GM21576 (cell line): ENCODE measurements around the gene VWC2.
"Not testable (repeated sequence)": the region's sequence is repeated elsewhere in the genome, so short reads cannot be mapped to it uniquely, and the experiment has no call there.

Experiments used
- ATAC-seq: cut with Tn5 transposase; IDR thresholded peaks from one replicate; pipeline ENCODE4 v1.9.1; 2021; ENCODE audit warnings: mild to moderate bottlenecking, moderate library complexity; ENCODE audit not compliant: unreplicated experiment

VWC2 gene

GRCh38 chr7:49848211-49848841 lies 74.9 kb downstream of the VWC2 start:
- no peak for ATAC-seq

DNA sequence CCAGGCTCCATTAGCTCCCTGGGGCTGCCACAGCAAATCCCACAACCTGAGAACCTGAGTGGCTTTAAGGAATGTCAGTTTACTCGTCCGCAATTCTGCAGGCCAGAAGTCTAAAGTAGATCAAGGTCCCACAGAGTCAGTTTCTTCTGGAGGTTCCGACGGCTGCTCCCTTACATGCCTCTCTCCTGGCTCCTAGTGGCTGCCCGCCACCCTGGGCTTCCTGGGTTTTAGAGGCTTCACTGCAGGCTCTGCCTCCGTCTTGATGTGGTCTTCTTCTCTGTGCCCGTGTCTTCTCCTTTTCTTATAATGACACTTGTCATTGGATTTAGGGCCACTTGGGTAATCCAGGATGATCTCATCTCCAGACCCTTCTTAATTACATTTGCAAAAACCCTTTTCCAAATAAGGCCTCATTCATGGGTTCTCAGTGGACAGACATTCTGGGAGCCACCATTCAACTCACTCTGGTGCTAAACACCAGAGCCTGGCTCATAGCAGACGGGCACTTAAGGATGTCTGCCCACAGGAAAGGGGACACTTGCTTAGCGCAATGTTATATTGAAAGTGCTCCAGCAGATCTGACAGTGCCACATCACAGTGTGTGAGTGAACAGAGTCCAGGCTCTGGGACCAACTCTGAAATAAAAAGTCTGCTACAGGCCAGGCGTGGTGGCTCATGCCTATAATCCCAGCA lies 77.6 kb downstream of the VWC2 start:
- ATAC-seq: no peak

GRCh38 chr7:49851614-49851934 lies 78.1 kb downstream of the VWC2 start:
- ATAC-seq: not testable (repeated sequence)

GRCh38 chr7:49852619-49853462 lies 79.4 kb downstream of the VWC2 start:
- ATAC-seq: peak; percentile 68

- no peak for ATAC-seq
Observed at GRCh38 chr7:49855281-49855980, 82.0 kb downstream of the VWC2 start.

GRCh38 chr7:49860293-49860692 lies 86.9 kb downstream of the VWC2 start:
- ATAC-seq: no peak

GRCh38 chr7:49866076-49866735 lies 92.8 kb downstream of the VWC2 start:
- ATAC-seq: no peak

DNA sequence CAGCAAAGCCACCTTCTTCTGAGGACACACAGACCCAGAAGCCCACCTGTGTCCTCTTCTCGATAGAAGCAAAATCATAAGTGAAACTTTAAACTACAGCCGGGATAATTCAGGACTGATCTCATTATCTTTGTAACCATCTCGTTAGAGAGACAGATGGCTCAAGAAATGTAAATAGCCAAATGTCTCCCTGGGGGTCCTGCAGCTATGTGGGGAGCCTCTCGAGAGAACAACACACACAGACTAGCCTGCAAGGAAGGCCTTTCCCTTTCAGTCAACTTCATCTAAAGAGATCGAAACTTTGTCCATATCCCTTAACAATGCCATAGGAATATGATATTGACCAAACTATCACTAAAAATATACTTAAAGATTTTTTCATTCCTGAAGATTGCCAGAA lies 93.5 kb downstream of the VWC2 start:
- ATAC-seq: no peak

DNA sequence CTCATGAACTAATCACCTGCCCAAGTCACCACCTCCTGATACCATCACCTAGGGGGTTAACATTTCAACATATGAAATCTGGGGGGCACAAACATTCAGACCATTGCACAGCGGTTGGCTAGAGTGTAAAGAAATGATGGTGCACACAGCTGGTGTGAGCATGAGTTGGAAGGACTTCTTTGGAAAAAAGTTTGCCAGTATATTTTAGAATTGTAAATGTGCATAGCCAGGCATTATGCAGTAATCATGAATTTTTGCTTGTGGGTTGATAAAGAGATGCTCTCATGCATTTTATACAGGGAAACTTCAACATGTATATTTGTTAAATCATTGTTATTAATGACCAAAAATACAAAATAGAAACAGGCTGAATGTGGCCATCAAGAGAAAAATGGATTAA lies 100.0 kb downstream of the VWC2 start:
- no peak for ATAC-seq

DNA sequence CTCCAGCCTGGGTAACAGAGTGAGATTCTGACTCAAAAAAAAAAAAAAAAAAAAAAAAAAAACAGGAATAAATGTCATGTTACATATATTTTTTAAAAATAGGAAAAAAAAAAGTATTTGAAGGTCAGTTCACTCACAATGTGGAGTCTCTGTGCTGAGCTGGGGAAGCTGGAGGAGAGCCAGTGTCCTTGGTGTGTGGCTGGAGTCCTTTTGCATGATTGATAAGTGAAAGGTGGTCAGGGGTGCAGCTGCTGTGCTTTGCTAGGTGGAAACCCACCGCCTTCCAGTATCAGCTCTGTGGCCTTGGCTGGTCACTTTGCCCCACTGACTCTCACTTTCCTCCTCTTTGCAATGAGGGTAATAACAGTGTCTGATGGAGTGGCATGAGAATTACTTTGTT lies 101.9 kb downstream of the VWC2 start:
- no peak for ATAC-seq

DNA sequence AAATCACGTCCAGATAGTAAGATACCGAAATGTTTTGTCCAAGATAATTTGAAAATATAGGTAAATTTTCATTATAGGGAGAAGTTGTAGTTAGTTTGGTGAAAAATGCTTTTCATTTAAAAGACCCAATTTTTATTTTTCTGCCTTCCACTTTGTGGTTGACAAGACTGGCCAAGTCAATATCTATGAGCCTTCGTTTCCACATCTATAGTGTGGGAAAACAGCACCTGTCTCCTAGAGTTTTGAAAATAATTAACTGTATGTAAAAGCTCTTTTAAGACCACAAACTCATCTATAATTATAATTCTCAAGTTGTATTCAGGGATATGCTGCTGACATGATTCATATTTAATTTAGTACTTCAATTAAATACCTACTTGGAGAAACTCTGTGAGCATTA lies 102.8 kb downstream of the VWC2 start:
- no peak for ATAC-seq

- ATAC-seq: no peak
Observed at GRCh38 chr7:49878089-49878488, 104.7 kb downstream of the VWC2 start.

- ATAC-seq: no peak
Observed at GRCh38 chr7:49878627-49879026, 105.2 kb downstream of the VWC2 start.

- no peak for ATAC-seq
Observed at GRCh38 chr7:49883933-49884332, 110.5 kb downstream of the VWC2 start.

DNA sequence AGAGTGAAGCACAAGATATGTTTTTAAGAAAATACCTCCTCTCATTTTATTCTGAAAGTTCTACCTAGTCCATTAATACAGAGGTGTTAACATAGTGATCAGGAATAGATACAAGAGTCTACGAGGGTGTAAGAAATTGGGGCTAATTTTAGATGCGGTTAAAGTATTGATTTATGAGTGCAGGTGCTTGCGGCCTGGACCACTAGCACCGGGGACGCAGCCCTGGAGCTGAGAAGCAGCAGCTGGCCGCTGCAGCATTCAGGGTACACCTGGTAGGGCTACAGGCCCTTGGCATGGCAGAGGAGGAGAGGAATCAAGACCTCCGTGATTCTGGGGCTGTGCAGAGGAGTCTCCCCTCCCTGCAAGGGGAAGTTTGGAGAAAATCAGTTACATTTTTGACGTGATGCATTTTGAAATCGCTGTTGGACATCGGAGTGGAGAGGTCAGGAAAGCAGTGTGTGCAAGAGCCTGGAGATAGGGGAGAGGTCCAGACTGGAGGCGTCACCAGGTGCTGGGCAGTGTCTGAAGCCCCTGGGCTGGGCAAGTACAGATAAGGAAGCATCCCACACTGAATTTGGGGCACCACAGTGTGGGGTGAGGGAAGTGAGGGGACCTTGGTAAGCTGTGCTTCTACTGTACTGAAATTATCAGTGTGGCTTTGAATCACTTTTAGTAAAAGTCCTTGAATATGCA lies 112.3 kb downstream of the VWC2 start:
- ATAC-seq: peak; percentile 65

DNA sequence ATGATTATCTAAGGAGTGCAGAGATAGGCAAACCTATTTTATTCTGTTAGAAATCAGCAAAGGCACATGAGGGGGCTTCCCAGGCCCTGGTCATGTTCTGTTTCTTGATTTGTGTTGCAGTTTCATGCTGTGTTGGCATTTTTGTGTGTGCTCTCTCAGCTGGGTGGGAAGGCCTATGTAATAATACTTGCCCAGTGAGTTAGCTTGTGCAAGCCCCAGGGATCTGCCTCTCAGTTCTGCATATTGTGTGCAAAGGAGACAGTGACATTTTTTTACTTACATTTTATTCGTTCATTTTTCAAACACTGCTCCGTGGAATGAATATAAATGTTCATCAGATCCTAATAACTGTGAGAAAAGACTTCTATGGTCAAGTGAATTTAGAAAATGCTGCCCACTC lies 119.0 kb downstream of the VWC2 start:
- ATAC-seq: no peak

- no peak for ATAC-seq
Observed at GRCh38 chr7:49893131-49893530, 119.7 kb downstream of the VWC2 start.

DNA sequence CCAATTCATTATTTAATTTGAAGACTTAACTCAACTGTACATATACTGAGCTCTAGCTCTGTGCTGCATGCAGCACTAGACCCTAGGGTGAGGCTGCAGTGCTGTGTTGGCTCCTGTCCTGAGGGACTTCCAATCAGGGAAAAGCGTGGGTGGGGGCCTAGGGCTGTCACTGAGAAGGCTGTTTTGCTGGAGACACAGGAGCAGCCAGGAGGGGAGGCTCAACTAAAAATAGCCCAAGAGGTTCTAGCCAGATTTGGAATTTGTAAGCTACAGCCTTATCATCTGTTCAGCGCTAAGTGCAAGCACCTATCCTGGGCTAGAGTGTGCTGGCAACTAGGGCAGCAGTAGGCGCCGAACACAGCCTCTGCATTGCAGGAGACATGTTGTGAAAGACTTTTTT lies 121.1 kb downstream of the VWC2 start:
- no peak for ATAC-seq

- no peak for ATAC-seq
Observed at GRCh38 chr7:49911909-49912308, 138.5 kb downstream of the VWC2 start.

DNA sequence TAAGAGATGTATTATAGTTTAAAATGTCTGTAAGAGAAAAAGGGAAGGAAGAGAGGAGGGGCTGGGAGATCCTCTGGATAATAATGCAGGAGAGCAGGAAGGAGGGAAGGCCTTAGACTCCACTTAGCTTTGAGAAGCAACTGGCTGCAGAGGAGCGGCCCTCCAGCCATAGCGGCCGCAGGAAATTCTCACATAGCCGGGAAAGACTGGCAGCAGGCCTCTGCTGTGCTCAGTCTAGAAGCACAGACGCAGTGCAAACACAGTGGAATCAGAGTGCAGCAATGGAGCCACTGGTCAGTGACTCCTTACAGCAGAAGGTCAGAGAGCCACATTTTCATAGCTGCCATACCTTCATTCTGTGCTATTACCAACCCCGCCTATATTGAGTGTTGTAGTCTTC lies 153.3 kb downstream of the VWC2 start:
- no peak for ATAC-seq
